Medulla oblongata (tissue), 1 donor: ENCODE measurements around the gene GYPC.
"Not testable (repeated sequence)": the region's sequence is repeated elsewhere in the genome, so short reads cannot be mapped to it uniquely, and the experiment has no call there.

Experiments used
- DNase-seq: peaks from one replicate; pipeline ENCODE4 v3.0.0-alpha.2; 2015; ENCODE audit errors: extremely low spot score

Gene GYPC, protein sequence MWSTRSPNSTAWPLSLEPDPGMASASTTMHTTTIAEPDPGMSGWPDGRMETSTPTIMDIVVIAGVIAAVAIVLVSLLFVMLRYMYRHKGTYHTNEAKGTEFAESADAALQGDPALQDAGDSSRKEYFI

GRCh38 chr2:126655500-126656430 lies at the start of gene GYPC:
TSS of gene GYPC (plus strand) at chr2:126656158. CDS start at chr2:126656264, 106 bp downstream.
- peak; percentile 54 for DNase-seq

DNA sequence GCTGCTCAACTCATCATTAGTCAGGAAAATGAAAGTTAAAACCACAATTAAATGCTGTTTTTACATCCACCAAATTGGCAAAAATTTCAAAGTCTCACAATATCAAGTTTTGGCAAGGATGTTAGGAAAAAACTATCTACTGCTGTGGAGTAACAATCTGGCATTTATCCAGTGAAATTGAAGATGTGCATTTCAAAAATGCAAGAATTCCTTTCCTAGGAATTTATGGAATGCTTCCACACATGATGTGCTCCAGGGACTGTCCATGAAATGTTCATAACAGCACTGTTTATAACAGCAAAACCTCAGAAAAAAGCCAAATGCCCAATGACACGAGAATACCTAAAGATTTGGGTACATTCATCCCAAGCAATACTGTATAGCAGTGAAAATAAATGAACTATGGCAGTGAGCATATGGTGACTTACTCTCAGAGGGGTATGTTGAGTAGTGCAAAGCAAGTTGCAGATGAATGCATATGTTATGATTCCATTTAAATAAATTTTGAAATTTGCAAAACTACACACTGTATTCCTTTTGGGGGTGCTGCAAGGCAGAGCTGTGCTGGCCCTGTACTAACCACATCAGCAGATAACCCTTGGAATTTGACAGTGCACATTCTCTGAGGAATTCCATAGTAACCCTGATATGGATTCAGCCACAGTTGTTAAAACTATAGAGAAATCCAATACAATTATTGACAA lies 41.3 kb upstream of the GYPC start:
- no peak for DNase-seq

GRCh38 chr2:126616606-126617069 lies 39.3 kb upstream of the GYPC start:
- DNase-seq = no peak

DNA sequence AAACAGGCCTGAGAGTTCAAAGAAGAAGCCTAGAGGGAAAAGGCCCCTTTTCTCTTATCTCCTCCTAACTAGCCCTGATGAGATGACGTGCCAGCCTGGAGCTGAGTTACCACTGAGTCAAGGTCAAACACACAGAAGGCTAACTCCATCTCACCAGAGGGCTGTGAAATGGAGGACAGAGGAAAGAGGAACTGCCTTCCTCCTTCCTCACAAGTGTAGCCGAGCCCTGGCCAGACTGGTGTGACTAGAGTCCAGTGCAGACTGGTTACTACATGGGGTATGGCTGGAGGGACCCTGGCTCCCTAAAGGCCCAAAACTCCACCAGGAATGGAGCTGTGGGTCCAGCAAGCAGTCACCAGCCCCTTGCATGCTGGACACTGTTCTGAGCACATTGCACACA lies 35.7 kb upstream of the GYPC start:
- no peak for DNase-seq

GRCh38 chr2:126623000-126623399 lies 33.0 kb upstream of the GYPC start:
- DNase-seq = no peak

- DNase-seq = no peak
Measured at GRCh38 chr2:126627643-126628042, 28.3 kb upstream of the GYPC start.

GRCh38 chr2:126634273-126634861 lies 21.6 kb upstream of the GYPC start:
- DNase-seq = no peak

DNA sequence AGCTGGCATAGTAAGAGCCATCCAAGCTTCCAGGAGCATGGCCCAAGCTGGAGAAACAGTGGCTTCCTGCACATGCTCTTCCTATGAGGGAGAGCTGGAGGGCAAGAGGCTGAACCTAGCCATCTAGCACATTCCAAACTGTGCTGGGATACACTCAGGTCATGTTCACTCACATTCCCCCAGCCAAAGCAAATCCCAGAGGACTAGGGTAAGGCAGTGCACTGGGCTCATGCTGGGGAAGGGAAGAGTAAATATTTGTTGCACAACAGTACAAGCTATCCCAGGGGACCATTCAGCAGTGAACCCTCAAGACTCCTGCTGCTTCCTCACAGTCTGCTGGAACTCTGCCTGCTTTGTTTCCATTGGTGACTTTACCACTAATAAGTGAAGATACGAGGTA lies 20.7 kb upstream of the GYPC start:
- DNase-seq = no peak

GRCh38 chr2:126635736-126636135 lies 20.2 kb upstream of the GYPC start:
- no peak for DNase-seq

GRCh38 chr2:126637386-126637785 lies 18.6 kb upstream of the GYPC start:
- no peak for DNase-seq

DNA sequence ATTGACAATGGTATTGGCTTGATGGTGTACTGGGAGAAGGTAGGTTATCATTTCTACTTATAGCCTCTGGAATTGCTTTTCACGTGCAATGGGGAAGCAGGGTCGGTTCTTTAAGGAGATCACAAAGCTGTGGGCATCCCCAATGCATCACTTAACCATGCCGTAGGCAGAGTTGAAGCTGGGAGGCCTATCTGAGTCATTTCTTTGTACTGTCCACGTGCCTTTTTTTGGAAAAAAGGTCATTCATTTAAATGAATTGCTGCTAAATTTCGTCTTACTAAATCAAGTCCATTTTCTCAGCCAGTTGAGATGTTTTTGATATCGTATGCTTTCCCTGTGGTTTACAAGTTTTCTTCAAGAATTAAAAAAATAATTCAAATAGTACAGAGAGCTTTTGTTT lies 17.2 kb upstream of the GYPC start:
- no peak for DNase-seq

- DNase-seq = no peak
Measured at GRCh38 chr2:126639276-126639675, 16.7 kb upstream of the GYPC start.

- not testable (repeated sequence) for DNase-seq
Measured at GRCh38 chr2:126641294-126641693, 14.7 kb upstream of the GYPC start.

DNA sequence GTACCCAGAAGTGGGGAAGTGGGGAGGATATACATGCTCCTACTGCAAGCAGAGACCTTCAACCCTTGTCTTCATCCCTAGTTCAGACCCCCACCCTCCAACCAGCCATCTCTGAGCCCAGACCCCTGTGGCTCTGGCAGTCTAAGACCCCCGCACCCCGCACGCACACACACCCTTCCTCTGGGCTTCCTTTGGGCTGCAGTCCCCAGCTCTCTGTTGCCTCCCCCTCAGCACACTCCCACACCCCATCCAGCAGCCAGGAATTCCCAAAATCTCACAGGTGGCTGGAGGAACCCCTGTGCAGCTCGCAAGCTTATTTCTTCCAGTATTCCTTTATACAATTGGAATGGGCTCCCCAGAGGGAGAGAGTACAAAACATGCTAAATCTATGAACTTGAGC lies 13.9 kb upstream of the GYPC start:
- DNase-seq = no peak

- DNase-seq = no peak
Measured at GRCh38 chr2:126643431-126643830, 12.5 kb upstream of the GYPC start.

DNA sequence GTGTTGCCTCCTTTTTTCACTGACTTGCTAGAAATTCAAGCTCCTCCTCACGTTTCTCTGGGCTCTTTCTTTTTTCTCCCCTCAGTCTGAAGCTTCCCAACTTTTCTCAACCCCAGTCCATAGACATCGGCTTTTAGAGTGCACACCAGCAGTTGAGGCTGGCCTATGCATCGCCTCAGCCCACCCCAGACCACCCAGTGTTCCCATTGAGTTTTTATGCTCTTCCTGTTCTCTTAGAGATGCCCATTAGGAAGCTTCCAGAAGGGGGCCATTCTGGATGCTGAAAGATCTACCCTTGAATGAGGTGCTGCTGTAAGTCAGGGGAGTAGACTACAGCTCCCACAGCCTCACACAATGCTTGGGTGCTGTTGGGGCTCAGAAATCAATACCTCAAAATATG lies 12.0 kb upstream of the GYPC start:
- DNase-seq = no peak

GRCh38 chr2:126644630-126645191 lies 11.2 kb upstream of the GYPC start:
- DNase-seq = peak; percentile 48

DNA sequence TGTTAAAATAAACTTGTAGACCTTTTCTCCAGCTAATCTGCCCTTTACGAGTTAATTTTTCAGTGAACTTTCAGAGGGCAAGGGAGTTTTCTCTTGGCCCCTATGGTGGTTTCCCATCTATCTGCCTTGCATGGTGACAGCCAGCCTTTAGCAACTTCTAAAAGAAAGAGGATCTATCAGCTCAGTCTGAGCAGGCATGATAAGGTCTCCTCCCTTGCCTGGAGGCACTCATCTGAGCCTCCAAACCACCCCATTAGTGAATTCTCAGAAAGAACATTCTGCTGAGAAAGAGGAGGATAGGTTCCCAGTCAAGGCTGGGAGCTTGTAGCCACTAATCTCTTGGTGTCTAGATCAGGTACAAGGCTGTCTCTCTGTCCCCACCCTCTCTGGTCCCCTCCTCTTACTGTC lies 10.7 kb upstream of the GYPC start:
- no peak for DNase-seq

- DNase-seq = no peak
Measured at GRCh38 chr2:126646026-126646425, 9.9 kb upstream of the GYPC start.

DNA sequence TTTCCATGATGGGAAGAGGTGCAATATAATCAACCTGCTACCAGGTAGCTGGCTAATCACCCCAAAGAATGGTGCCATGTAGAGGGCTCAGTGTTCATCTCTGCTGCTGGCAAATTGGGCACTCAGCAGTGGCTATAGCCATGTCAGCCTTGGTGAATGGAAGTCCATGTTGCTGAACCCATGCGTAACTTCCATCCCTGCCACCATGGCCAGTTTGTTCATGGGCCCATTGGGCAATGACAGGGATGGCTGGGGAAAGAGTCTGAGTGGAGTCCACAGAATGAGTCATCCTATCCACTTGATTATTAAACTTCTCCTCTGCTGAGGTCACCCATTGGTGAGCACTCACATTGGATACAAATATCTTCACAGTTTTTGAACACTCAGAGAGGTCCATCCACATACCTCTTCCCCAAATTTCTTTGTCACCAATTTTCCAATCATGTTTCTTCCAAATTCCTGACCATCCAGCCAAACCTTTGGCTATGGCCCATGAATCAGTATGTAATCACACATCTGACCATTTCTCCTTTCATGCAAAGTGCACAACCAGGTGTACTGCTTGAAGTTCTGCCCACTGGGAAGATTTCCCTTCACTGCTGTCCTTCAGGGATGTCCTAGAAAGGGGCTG lies 8.1 kb upstream of the GYPC start:
- not testable (repeated sequence) for DNase-seq

GRCh38 chr2:126648345-126648786 lies 7.6 kb upstream of the GYPC start:
- DNase-seq = not testable (repeated sequence)
